IPS DF 4.7 (cell line): ENCODE data around the gene EPN1.
"Not testable (repeated sequence)": the region's sequence is repeated elsewhere in the genome, so short reads cannot be mapped to it uniquely, and the experiment has no call there.

Experiments used
- DNase-seq: peaks from one replicate; pipeline ENCODE4 v3.0.0-alpha.2; 2013; ENCODE audit warnings: low spot score; ENCODE audit errors: extremely low read depth

Gene EPN1

GRCh38 chr19:55693336-55693974 lies 18.4 kb downstream of the EPN1 start:
- no peak for DNase-seq

GRCh38 chr19:55694241-55694655 lies 19.2 kb downstream of the EPN1 start:
- no peak for DNase-seq

GRCh38 chr19:55694656-55695491 lies 19.8 kb downstream of the EPN1 start:
- no peak for DNase-seq

GRCh38 chr19:55695511-55696290 lies 20.7 kb downstream of the EPN1 start:
- no peak for DNase-seq

- no peak for DNase-seq
These were observed 21.5 kb downstream of the EPN1 start for GRCh38 chr19:55696301-55697068.

- DNase-seq: no peak
These were observed 22.0 kb downstream of the EPN1 start for GRCh38 chr19:55697069-55697440.

GRCh38 chr19:55697698-55698097 lies 22.7 kb downstream of the EPN1 start:
- no peak for DNase-seq

- no peak for DNase-seq
These were observed 23.2 kb downstream of the EPN1 start for GRCh38 chr19:55698256-55698655.

- DNase-seq: no peak
These were observed 24.2 kb downstream of the EPN1 start for GRCh38 chr19:55699221-55699620.

- no peak for DNase-seq
These were observed 25.8 kb downstream of the EPN1 start for GRCh38 chr19:55700813-55701212.

GRCh38 chr19:55702131-55702627 lies 27.2 kb downstream of the EPN1 start:
- DNase-seq: no peak

GRCh38 chr19:55703790-55704215 lies 28.8 kb downstream of the EPN1 start:
- DNase-seq: peak; percentile 46

- no peak for DNase-seq
These were observed 29.6 kb downstream of the EPN1 start for GRCh38 chr19:55704494-55705245.

GRCh38 chr19:55705972-55706371 lies 30.9 kb downstream of the EPN1 start:
- DNase-seq: no peak

GRCh38 chr19:55711719-55712118 lies 36.7 kb downstream of the EPN1 start:
- DNase-seq: no peak

- no peak for DNase-seq
These were observed 38.0 kb downstream of the EPN1 start for GRCh38 chr19:55712804-55713631.

GRCh38 chr19:55716531-55716930 lies 41.5 kb downstream of the EPN1 start:
- DNase-seq: no peak

GRCh38 chr19:55717251-55717650 lies 42.2 kb downstream of the EPN1 start:
- DNase-seq: no peak

GRCh38 chr19:55717879-55718711 lies 43.1 kb downstream of the EPN1 start:
- not testable (repeated sequence) for DNase-seq
